Activated T-cell treated with anti-CD3 and anti-CD28 coated beads, Interleukin-2, amount 50 U/mL, for 72 hours (primary cell): Measurements from ENCODE around the gene DCLK1. TPM values are rescaled to one million over a fixed set of nuclear protein-coding genes. Genes with fewer than 3 reads are reported as not detected.

Experiments
- ATAC-seq, 2 donors: fragments of 150-1000 bp; cut with Tn5 transposase; replicated peaks in 1 of 2; 2 replicates each; pipeline ENCODE4 v1.10.0; 2021; ENCODE audit warnings: moderate library complexity in 2 of 2, mild to moderate bottlenecking in 1 of 2
- DNase-seq, 2 donors: peaks; one replicate each; pipeline ENCODE4 v3.0.0; 2021 to 2022; ENCODE audit warnings: mixed read lengths in 1 of 2
- H3K27ac Mint-ChIP-seq: one replicate; pipeline ENCODE4 v1.8.0; 2022; ENCODE audit warnings: mild to moderate bottlenecking, moderate library complexity, mixed read lengths
- H3K27me3 Mint-ChIP-seq: one replicate; pipeline ENCODE4 v1.8.0; 2022; ENCODE audit warnings: low read depth, mixed read lengths
- H3K36me3 Mint-ChIP-seq, 2 donors: one replicate each; pipeline ENCODE4 v1.8.0; 2022; ENCODE audit warnings: mixed read lengths in 2 of 2, mild to moderate bottlenecking in 1 of 2; ENCODE audit not compliant: insufficient read depth in 2 of 2
- H3K4me1 Mint-ChIP-seq: one replicate; pipeline ENCODE4 v1.8.0; 2022; ENCODE audit warnings: low read depth, mixed read lengths
- H3K4me3 Mint-ChIP-seq, 2 donors: one replicate each; pipeline ENCODE4 v1.8.0; 2022; ENCODE audit warnings: mild to moderate bottlenecking in 2 of 2, mixed read lengths in 2 of 2, moderate library complexity in 2 of 2
- H3K9me3 Mint-ChIP-seq, 2 donors: one replicate each; pipeline ENCODE4 v1.8.0; 2022; ENCODE audit warnings: mixed read lengths in 2 of 2
- total RNA-seq, 2 donors: library from RNA; stranded (reverse); gene quantifications; one replicate each; pipeline ENCODE4 v1.2.3, GENCODE V29; 2022

DCLK1 gene
- total RNA-seq, 2 donors from 2014 or later, result not detected

DNA sequence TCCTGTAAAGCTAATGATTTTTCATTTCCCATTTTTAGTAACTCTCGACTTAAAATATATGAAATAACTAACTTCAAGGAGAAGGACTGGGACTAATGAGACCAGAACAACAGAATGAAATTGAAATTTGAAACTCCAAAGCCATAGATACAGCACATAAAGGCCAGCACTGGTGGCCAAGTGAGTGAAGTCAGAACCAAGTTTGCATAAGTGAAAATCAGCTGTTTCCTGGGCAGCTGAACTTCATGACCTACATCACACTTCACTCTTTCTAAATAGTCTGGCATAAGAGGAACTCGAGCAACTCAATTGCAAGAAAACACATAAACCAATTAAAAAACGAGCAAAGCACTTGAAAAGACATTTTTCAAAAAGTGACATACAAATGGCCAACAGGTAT, 84.5 kb downstream of the DCLK1 start:
- H3K9me3 Mint-ChIP-seq, result peaks cover 0 to 5% of the 10 kb centered on the region in 2 donors
- ATAC-seq, result no peak
- no peak for DNase-seq
- H3K4me1 Mint-ChIP-seq, result no peaks in the 10 kb centered on the region
- no peak overlapping the region for H3K27ac Mint-ChIP-seq
- no peaks in the 10 kb centered on the region for H3K27me3 Mint-ChIP-seq
- H3K4me3 Mint-ChIP-seq, result no peak overlapping the region
- H3K36me3 Mint-ChIP-seq, result peaks cover 0 to 2% of the 10 kb centered on the region in 2 donors

DNA sequence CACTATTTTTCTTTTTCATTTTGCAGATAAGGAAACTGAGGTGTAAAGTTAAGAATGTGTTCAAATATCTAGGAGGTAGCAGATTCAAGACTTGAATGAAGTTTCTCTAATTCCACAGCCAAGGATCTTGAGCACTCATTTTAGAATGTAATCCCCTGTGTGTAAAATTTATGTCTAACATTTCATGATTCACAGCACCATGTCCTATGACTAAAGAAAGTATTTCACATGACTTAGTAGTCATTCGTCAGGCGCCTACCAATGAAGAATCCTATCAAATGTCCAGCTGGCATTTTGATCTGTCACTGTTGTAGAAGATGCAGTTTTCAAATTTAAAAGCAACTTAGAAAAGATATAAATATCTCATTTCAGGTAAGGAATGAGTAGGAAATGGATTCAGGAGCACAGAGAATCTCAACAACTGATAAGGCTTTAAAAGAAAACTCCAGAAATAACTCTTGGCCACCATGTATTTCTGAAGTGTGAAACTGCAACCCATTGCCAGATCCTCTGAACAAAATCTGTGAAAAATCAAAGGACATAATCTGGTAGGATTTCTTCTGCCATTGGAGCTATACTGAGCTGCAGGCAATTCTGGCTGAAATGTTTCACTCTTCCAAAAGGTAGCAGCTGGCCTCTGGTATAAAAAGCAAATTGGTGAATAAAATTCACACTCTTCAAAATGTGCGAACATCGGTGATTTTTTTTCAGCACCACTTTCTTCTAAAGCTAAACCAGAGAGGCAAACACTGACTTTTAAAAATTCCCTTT, 92.2 kb downstream of the DCLK1 start:
- Mint-ChIP-seq H3K27ac (no peak overlapping the region), H3K9me3 (peaks cover 0 to under 1% of the 10 kb centered on the region in 2 donors), H3K4me1 (no peaks in the 10 kb centered on the region), H3K36me3 (no peaks in the 10 kb centered on the region), H3K27me3 (peaks cover 4% of the 10 kb centered on the region), H3K4me3 (no peak overlapping the region)
- ATAC-seq (no peak), DNase-seq (no peak)

DNA sequence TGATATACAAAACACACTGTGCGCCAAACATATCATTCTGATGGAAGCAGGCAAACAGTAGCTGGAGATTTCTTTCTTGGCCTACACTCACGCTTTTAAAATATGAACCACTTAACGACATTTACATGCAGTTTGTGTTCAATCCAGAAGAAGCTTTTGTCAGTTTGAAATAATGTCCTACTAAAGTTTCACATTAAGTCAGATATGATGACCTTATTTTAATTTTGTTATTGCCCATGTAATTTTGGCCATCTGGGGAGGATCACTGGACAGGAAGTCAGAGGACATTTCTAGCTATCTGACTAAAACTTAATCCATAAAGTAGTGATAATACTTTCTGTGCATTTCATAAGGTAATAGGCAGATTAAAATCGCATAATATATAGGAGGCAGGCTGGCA, 98.1 kb downstream of the DCLK1 start:
- no peak for DNase-seq
- H3K9me3 Mint-ChIP-seq, result no peaks in the 10 kb centered on the region
- no peak for ATAC-seq
- no peak overlapping the region for H3K27ac Mint-ChIP-seq
- H3K4me1 Mint-ChIP-seq, result no peaks in the 10 kb centered on the region
- H3K27me3 Mint-ChIP-seq, result no peaks in the 10 kb centered on the region
- no peak overlapping the region for H3K4me3 Mint-ChIP-seq
- no peaks in the 10 kb centered on the region for H3K36me3 Mint-ChIP-seq

DNA sequence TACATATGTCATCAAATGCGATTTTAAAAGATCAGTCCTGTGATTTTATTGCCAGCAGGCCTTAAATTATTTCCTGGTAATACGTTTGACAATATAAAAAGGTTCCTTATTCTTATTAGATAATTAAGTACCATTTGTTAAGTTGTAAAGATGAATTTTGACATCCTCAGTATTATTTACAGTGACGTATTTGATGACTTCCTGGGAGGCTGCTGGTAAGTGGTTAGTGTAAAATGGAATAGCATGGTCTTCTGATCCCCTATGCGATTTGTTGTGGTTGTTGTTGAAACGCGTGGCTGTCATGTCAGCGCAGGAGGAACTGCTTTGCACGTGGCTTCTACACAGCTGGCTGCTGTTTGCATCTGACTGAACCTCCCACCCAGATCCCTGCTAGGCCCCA, 99.7 kb downstream of the DCLK1 start:
- no peak for ATAC-seq
- no peak overlapping the region for H3K27ac Mint-ChIP-seq

DNA sequence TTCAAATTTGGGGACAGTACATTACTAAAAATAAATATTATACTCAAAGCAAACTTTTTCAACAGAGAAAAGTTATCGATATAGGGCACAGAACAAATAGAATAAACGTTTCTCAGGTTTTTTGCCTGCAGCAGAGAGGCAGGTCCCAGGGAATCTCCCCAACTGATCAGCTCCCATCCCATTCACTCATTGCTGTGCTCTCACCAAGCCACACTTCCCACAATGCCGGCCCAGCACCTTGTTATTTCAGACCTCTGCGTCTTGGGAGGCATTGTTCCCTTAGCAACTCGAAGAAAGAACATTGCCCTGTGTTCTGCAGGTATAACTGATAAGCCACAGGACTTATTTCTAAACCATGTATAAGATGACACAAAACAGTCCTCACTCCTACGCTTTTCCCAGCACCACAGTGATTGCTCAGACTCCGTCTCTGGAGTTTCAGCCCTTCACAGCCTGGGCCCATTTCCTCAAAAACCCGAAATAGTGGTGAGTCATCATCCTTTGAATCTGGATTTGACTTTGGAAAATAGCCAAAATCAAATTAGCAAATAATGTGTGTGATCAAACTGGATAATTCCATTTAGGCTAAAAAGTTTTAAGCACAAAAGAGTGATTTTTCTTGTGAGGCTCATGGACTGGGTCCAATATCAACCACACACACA, 100.4 kb downstream of the DCLK1 start:
- no peaks in the 10 kb centered on the region for H3K27me3 Mint-ChIP-seq

More for the DNA sequence above, 99.7 kb downstream of the DCLK1 start:
- Mint-ChIP-seq H3K9me3 (no peaks in the 10 kb centered on the region), H3K4me1 (no peaks in the 10 kb centered on the region), H3K36me3 (no peaks in the 10 kb centered on the region), H3K4me3 (no peak overlapping the region), H3K27me3 (no peaks in the 10 kb centered on the region)
- no peak for DNase-seq

DNA sequence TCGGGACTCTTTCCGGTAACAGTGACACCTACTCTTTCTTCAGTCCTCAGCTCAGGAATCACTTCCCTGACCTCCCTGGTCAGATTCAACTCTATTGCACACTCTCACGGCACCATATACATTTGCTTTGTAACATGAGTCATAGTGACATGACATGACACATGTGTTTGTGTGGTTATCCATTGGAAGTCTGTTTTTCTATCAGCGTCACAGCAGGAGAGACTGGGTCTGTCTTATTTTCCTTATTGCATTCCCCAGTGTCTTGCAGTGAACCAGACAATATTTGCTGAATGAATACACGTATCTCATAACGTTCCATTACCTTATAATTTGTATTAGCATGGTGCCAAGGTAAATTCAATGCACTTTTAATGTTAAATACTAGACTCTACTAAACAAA, 102.0 kb downstream of the DCLK1 start:
- H3K36me3 Mint-ChIP-seq, result no peaks in the 10 kb centered on the region
- ATAC-seq, result no peak
- no peaks in the 10 kb centered on the region for H3K4me1 Mint-ChIP-seq
- H3K27ac Mint-ChIP-seq, result no peak overlapping the region
- no peaks in the 10 kb centered on the region for H3K27me3 Mint-ChIP-seq
- no peak overlapping the region for H3K4me3 Mint-ChIP-seq
- DNase-seq, result no peak
- H3K9me3 Mint-ChIP-seq, result peaks cover 0 to 2% of the 10 kb centered on the region in 2 donors

More for the DNA sequence above, 100.4 kb downstream of the DCLK1 start:
- Mint-ChIP-seq H3K36me3 (no peaks in the 10 kb centered on the region), H3K9me3 (no peaks in the 10 kb centered on the region), H3K4me3 (no peak overlapping the region), H3K4me1 (no peaks in the 10 kb centered on the region), H3K27ac (no peak overlapping the region)
- ATAC-seq, result no peak
- DNase-seq, result no peak

DNA sequence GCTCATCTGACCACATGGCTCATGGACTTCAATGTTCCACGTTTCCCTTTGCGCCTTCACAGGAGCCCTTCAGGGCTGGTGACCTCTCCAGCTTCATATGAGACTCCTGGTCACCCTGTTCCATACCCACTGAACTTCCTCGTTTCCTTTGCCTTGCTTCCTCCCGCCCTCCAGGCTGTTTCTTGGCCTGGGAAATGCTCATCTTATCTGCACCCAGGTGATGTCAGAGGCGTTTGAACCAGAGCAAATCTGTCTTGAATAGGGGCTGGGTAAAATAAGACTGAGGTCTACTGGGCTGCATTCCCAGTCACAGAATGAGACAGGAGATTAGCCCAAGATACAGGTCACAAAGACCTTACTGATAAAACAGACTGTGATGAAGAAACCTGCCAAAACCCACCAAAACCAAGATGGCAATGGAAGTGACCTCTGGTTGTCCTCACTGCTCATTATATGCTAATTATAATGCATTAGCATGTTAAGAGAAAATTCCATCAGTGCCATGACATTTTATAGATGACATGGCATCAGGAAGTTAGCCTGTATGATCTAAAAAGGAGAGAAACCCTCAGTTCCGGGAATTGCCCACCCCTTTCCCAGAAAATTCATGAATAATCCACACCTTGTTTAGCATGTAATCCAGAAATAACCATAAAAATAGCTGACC, 102.7 kb downstream of the DCLK1 start:
- no peak for DNase-seq
- Mint-ChIP-seq H3K27ac (no peak overlapping the region), H3K9me3 (peaks cover 0 to 2% of the 10 kb centered on the region in 2 donors), H3K27me3 (no peaks in the 10 kb centered on the region), H3K4me1 (no peaks in the 10 kb centered on the region), H3K4me3 (no peak overlapping the region), H3K36me3 (no peaks in the 10 kb centered on the region)
- no peak for ATAC-seq

DNA sequence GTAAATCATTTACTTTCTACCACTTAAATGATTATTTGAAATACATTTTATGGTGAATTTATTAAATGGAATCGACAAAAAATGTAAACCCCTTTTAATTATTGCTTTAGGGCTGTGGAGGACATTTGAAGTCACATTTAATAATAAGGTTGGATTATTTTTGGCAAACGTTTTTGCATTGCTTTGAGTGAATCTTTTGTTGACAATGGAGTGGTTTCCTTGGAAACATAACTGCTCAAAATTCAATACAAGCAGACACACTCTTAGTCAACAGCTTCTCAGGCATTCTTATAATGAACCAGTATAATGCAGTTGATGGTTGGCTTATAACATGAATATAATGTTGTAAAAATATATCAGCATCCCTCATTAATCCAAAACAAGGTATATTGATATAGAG, 104.7 kb downstream of the DCLK1 start:
- H3K27me3 Mint-ChIP-seq, result no peaks in the 10 kb centered on the region
- no peak overlapping the region for H3K27ac Mint-ChIP-seq
- H3K9me3 Mint-ChIP-seq, result peaks cover 2 to 3% of the 10 kb centered on the region in 2 donors
- ATAC-seq (no peak), DNase-seq (no peak)
- no peaks in the 10 kb centered on the region for H3K4me1 Mint-ChIP-seq
- H3K4me3 Mint-ChIP-seq, result no peak overlapping the region
- H3K36me3 Mint-ChIP-seq, result no peaks in the 10 kb centered on the region

DNA sequence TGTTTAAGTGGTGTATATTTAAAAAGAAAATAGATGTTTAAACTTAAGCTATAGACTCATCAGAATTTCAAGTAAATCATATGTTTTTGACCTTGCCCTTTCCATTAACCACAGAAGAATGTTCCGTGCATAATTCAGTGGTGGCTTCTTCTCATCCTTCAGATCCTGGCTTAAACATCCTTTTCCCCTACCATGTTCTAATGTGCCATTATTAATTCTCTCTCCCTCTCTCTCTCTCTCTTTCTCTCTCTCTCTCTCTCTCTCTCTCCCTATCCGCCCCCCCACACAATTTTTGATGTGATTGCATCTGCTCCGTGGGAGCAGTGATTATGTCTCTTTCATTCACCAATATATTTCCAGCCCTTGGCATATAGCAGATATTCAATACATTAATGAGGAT, 116.4 kb downstream of the DCLK1 start:
- DNase-seq (no peak), ATAC-seq (no peak)
- Mint-ChIP-seq H3K27me3 (no peaks in the 10 kb centered on the region), H3K4me1 (no peaks in the 10 kb centered on the region), H3K27ac (no peak overlapping the region), H3K36me3 (peaks cover 1 to 3% of the 10 kb centered on the region in 2 donors), H3K4me3 (no peak overlapping the region), H3K9me3 (peaks cover 6 to 7% of the 10 kb centered on the region in 2 donors)

DNA sequence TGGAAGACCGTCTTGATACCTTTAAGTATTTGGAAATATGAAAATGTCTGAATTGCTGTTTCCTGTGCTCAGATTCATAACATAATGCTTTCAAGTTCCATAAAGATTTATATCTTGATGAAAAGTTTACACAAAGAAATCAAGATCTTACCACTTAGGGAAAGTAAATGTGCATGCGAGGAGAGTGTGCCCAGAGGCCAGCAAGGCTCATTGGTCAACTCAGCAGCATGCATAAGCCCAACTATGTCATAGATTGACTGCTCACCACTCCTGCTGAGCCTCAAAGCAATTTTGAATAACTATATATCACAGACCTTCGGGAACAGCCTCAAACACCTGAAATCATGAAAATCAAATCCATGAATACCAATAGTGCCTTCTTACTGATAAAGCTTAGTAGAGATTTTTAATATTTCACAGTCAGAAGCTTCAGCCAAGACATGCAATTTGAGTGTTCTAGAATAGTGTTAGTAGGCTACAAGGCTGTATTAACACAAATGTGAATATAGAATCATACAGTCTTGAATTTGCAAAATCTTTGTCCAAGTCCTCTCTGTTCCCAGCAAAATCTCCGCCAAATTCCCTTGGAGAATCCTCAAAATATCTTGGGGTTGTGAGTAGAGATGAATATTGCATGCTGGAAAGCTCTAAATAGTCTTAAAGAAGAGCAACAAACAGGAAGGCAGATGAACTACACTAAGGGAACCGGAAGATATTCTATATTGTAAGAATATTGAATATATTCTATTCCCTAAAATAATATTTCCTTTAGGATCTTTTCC, 124.1 kb downstream of the DCLK1 start:
- no peak for ATAC-seq
- H3K4me1 Mint-ChIP-seq, result no peaks in the 10 kb centered on the region
- DNase-seq, result no peak
- no peaks in the 10 kb centered on the region for H3K27me3 Mint-ChIP-seq
- no peaks in the 10 kb centered on the region for H3K36me3 Mint-ChIP-seq
- H3K4me3 Mint-ChIP-seq, result no peak overlapping the region
- H3K9me3 Mint-ChIP-seq, result no peaks in the 10 kb centered on the region
- H3K27ac Mint-ChIP-seq, result no peak overlapping the region

DNA sequence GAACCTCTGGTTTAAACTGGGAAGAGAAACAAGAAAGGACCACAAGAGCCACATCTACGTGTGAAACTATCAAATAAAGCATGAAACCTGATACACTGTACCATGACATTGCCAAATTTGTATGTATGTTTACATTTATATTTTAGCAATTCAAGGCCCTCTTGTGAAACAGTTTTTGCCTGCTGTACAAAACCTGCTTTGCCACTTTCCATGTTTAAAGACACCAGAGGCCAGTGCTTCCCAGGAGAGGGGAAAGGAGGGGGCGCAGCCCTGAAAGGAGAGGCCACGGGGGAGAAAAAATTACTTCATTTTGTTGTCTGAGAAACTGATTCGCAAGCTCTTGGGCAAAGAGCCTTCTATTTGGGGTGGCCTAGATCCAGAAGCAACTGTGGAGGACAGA, 124.8 kb downstream of the DCLK1 start:
- DNase-seq (no peak), ATAC-seq (no peak)
- H3K27ac Mint-ChIP-seq, result no peak overlapping the region
- H3K36me3 Mint-ChIP-seq, result no peaks in the 10 kb centered on the region
- no peaks in the 10 kb centered on the region for H3K9me3 Mint-ChIP-seq
- H3K4me3 Mint-ChIP-seq, result no peak overlapping the region
- no peaks in the 10 kb centered on the region for H3K27me3 Mint-ChIP-seq
- no peaks in the 10 kb centered on the region for H3K4me1 Mint-ChIP-seq

DNA sequence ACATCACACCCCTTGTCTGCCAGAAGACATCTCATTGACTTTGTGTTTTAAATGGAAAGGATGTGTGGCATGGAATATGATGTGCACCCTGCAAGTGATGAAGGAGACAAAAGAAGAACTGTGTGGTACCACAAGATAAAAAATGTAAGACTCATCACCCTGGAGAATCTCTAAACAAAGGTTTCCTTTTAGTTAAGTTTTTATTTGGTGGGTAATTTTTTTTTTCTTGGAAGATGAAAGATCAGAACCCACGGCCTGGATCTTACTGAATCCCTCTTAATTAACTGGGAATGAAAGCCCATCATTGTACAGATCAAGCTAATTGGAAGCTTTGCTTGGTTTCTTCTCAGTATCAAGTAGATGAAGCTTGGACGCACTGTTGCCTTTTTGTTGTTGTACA, 129.6 kb downstream of the DCLK1 start:
- H3K27ac Mint-ChIP-seq, result no peak overlapping the region
- H3K4me3 Mint-ChIP-seq, result no peak overlapping the region
- H3K36me3 Mint-ChIP-seq, result peaks cover 0 to 1% of the 10 kb centered on the region in 2 donors
- no peaks in the 10 kb centered on the region for H3K27me3 Mint-ChIP-seq
- no peak for ATAC-seq
- H3K9me3 Mint-ChIP-seq, result no peaks in the 10 kb centered on the region
- H3K4me1 Mint-ChIP-seq, result no peaks in the 10 kb centered on the region
- DNase-seq, result no peak

DNA sequence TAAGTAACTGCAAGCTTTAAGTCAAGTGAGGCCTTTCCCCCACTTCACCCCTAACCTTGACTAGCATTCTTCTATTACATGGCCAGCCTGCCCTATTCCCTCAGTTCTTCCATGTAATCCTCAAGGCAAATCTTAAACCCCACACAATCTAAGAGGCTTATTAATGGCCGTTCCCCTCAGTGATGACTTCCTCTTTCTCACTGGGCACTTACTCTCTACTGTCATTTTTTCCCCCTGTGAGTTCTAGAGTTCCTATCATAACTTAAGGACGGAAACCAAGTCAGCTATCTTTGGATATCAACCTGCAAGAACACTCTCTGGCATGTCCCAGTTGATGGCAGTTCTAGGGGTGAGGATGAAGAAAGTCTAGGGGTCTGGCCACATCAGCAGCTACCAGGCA, 131.2 kb downstream of the DCLK1 start:
- Mint-ChIP-seq H3K27ac (no peak overlapping the region), H3K9me3 (no peaks in the 10 kb centered on the region), H3K4me1 (no peaks in the 10 kb centered on the region), H3K36me3 (peaks cover 0 to 1% of the 10 kb centered on the region in 2 donors), H3K4me3 (no peak overlapping the region), H3K27me3 (no peaks in the 10 kb centered on the region)
- no peak for DNase-seq
- no peak for ATAC-seq
